ENCODE results near the gene CPLANE2. TPM values are rescaled to one million over a fixed set of nuclear protein-coding genes. Genes with fewer than 3 reads are reported as not detected.
"Not testable (repeated sequence)": the region's sequence is repeated elsewhere in the genome, so short reads cannot be mapped to it uniquely, and the experiment has no call there.

The CPLANE2 gene
- total RNA-seq, 1 donor from 2014 or later, result 5.1 TPM

GRCh38 chr1:16198444-16199156 lies 38.4 kb downstream of the CPLANE2 start:
- ATAC-seq (ENCODE audit: low read depth) (no peak), DNase-seq (no peak)
- POLR2A ChIA-PET, result no interaction called here
- no peak overlapping the region for H3K4me3 Mint-ChIP-seq
- H3K9me3 Mint-ChIP-seq, result no peaks in the 10 kb centered on the region
- peak overlapping the region; percentile 3 for H3K27ac Mint-ChIP-seq
- CTCF ChIA-PET, result no interaction called here
- peaks cover 30% of the 10 kb centered on the region for H3K36me3 Mint-ChIP-seq (ENCODE audit: low read depth)
- no peaks in the 10 kb centered on the region for H3K4me1 Mint-ChIP-seq
- intact Hi-C loops (cut with micrococcal nuclease), result no loop called here
- TF ChIP-seq CTCF (IDR thresholded peaks at IDR 0.05), result no peak
- H3K27me3 Mint-ChIP-seq, result no peaks in the 10 kb centered on the region

- no peaks in the 10 kb centered on the region for H3K9me3 Mint-ChIP-seq
- ChIA-PET CTCF (no interaction called here), POLR2A (no interaction called here)
- no peak overlapping the region for H3K27ac Mint-ChIP-seq
- intact Hi-C loops (cut with micrococcal nuclease), result no loop called here
- no peaks in the 10 kb centered on the region for H3K4me1 Mint-ChIP-seq
- no peak overlapping the region for H3K4me3 Mint-ChIP-seq
- ATAC-seq (ENCODE audit: low read depth) (no peak), DNase-seq (no peak)
- no peak for TF ChIP-seq CTCF (IDR thresholded peaks at IDR 0.05)
- H3K27me3 Mint-ChIP-seq, result no peaks in the 10 kb centered on the region
- peaks cover 20% of the 10 kb centered on the region for H3K36me3 Mint-ChIP-seq (ENCODE audit: low read depth)
These were observed 40.1 kb downstream of the CPLANE2 start for GRCh38 chr1:16196874-16197273.

- H3K27ac Mint-ChIP-seq; POLR2A ChIA-PET; CTCF ChIA-PET; intact Hi-C loops (cut with micrococcal nuclease); DNase-seq; ATAC-seq (ENCODE audit: low read depth); H3K4me1 Mint-ChIP-seq; H3K9me3 Mint-ChIP-seq; H3K27me3 Mint-ChIP-seq; H3K4me3 Mint-ChIP-seq: not testable (repeated sequence)
- H3K36me3 Mint-ChIP-seq (ENCODE audit: low read depth), result peaks cover 17% of the 10 kb centered on the region
These were observed 40.8 kb downstream of the CPLANE2 start for GRCh38 chr1:16196139-16196538.

DNA sequence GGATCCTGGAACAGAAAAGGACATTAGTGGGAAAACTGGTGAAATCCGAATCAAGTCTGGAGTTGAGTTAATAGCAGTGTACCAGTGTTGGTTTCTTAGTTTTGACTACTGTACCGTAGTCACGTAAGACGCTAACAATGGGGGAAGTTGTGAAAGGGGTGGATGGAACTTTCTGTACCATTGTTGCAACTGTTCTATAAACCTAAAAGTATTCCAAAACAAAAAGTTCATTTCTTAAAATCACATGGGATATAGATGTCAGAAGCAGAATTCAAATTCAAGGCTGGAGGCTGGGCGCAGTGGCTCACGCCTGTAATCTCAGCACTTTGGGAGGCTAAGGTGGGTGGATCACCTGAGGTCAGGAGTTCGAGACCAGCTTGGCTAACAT lies 41.5 kb downstream of the CPLANE2 start:
- ATAC-seq (ENCODE audit: low read depth) (no peak), DNase-seq (no peak)
- no peak for TF ChIP-seq CTCF (IDR thresholded peaks at IDR 0.05)
- Mint-ChIP-seq H3K4me1 (no peaks in the 10 kb centered on the region), H3K27ac (no peak overlapping the region), H3K9me3 (no peaks in the 10 kb centered on the region), H3K27me3 (peaks cover under 1% of the 10 kb centered on the region), H3K36me3 (ENCODE audit: low read depth) (peaks cover 15% of the 10 kb centered on the region), H3K4me3 (no peak overlapping the region)
- ChIA-PET CTCF (no interaction called here), POLR2A (no interaction called here)
- intact Hi-C loops (cut with micrococcal nuclease), result no loop called here

DNA sequence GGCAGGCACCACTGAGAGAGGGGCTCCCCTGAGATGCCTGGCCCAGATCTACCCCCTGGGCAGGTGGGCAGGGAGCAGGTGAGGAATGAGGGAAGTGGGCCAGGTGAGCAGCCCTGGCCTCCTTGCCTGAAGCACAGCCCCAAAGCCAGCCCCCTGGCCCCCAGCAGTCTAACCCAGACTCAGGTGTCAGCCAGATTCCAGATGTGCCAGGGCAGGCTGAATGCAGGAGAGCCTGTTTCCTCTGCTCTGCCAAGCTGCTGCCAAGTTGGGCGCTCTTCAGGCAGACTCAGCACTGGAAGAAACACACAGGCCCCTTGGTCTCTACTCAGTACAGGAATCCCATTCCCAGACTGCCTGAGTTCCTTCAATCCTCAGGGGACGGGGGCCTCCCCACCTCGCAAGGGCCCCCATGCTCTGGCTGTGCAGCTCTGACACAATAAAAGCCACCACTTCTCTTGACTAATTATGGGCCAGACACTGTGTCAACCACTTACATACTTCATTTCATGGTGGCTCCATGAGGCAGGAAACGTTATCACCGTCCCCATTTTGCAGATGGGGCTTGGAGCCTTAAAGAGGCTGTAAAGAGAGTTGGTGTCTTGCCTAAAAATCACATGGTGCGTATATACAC lies 45.0 kb downstream of the CPLANE2 start:
- Mint-ChIP-seq H3K27ac (no peak overlapping the region), H3K4me1 (no peaks in the 10 kb centered on the region), H3K9me3 (no peaks in the 10 kb centered on the region), H3K36me3 (ENCODE audit: low read depth) (peaks cover 3% of the 10 kb centered on the region), H3K4me3 (no peak overlapping the region), H3K27me3 (peaks cover 19% of the 10 kb centered on the region)
- ATAC-seq (ENCODE audit: low read depth) (no peak), DNase-seq (no peak)
- ChIA-PET CTCF (interaction anchor here (9.4 kb wide), 1 partner anchor 112 kb away, joined by 126 read pairs; no protein-coding TSS in a partner anchor), POLR2A (no interaction called here)
- no peak for TF ChIP-seq CTCF (IDR thresholded peaks at IDR 0.05)
- intact Hi-C loops (cut with micrococcal nuclease), result no loop called here
